Measurements from ENCODE around the gene DIP2B.

The DIP2B gene

DNA sequence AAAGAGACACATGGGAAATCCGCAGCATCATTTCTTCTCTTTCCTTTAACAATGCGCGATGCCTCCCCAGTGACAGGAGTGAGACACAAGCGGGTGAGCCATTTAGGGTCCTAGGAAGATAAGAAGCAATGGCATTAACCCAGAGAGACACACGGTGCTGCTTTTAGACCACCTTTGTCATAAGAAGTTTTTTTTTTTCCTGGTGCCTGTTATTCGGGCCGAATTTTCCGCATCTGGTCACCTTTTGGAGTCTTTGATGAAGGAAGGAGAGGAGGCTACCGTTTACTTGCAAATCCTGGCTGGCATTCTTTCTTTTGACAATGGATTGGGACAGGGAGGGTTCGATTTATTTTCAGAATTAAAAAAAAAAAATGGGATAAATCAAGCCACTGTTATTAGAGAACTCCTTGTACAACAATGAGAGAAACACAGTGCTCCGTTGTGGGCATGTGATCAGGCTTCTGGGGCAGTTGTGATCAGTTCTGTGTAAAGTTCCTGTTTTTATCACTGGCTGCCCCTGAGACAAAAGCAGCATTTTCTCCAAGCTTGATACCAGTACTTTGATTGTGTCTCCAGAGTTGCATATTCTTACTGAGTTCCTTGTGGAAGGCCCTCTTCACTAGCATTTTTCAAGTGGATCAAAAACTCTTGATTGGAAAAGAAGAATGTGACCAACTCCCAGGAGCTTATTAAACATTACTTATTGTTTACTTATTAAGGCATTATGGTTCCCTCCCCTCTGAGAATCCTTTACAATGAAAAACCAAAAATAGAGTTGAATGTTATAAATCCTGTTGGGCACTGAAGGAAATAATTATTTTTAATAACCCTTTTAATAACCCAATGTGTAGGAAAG is 1.1 kb downstream of the DIP2B start:
- H3K4me2 ChIP-seq: peak overlapping the region; percentile 99
- H2AFZ ChIP-seq (ENCODE audit: low read depth): peak overlapping the region; percentile 66
- H3K4me1 ChIP-seq (ENCODE audit: low read depth, poor library complexity, severe bottlenecking): peaks cover 18% of the 10 kb centered on the region
- H3K79me2 ChIP-seq (ENCODE audit: insufficient read depth, low read depth): peaks cover 42% of the 10 kb centered on the region; the same call in 1 of the 2 replicates
- no peaks in the 10 kb centered on the region for H3K27me3 ChIP-seq (ENCODE audit: insufficient read depth, low read depth)
- H3K4me3 ChIP-seq (IDR thresholded peaks at IDR 0.05; ENCODE audit: insufficient read depth, low read depth, low read length): no peak overlapping the region
- H4K20me1 ChIP-seq (ENCODE audit: insufficient read depth): no peaks in the 10 kb centered on the region
- peak overlapping the region; percentile 86 for H3K9ac ChIP-seq
- no peaks in the 10 kb centered on the region for H3K36me3 ChIP-seq (ENCODE audit: insufficient read depth)
- TF ChIP-seq, protein P1, sequence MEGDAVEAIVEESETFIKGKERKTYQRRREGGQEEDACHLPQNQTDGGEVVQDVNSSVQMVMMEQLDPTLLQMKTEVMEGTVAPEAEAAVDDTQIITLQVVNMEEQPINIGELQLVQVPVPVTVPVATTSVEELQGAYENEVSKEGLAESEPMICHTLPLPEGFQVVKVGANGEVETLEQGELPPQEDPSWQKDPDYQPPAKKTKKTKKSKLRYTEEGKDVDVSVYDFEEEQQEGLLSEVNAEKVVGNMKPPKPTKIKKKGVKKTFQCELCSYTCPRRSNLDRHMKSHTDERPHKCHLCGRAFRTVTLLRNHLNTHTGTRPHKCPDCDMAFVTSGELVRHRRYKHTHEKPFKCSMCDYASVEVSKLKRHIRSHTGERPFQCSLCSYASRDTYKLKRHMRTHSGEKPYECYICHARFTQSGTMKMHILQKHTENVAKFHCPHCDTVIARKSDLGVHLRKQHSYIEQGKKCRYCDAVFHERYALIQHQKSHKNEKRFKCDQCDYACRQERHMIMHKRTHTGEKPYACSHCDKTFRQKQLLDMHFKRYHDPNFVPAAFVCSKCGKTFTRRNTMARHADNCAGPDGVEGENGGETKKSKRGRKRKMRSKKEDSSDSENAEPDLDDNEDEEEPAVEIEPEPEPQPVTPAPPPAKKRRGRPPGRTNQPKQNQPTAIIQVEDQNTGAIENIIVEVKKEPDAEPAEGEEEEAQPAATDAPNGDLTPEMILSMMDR (conservative IDR thresholded peaks at IDR 0.05; ENCODE audit: low read depth, low read length): no peak
- H3K27ac ChIP-seq: peak overlapping the region; percentile 65; the same call in 1 of the 2 replicates

GRCh38 chr12:50506753-50507473 is 2.1 kb downstream of the DIP2B start:
- Histone ChIP-seq H4K20me1 (ENCODE audit: insufficient read depth) (no peaks in the 10 kb centered on the region), H3K27ac (no peak overlapping the region), H3K4me2 (peak overlapping the region; percentile 99; the same call in 1 of the 2 replicates), H3K36me3 (ENCODE audit: insufficient read depth) (no peaks in the 10 kb centered on the region), H3K4me1 (ENCODE audit: low read depth, poor library complexity, severe bottlenecking) (peaks cover 18% of the 10 kb centered on the region), H3K79me2 (ENCODE audit: insufficient read depth, low read depth) (peaks cover 42% of the 10 kb centered on the region; the same call in 1 of the 2 replicates), H2AFZ (ENCODE audit: low read depth) (no peak overlapping the region), H3K4me3 (IDR thresholded peaks at IDR 0.05; ENCODE audit: insufficient read depth, low read depth, low read length) (no peak overlapping the region), H3K27me3 (ENCODE audit: insufficient read depth, low read depth) (no peaks in the 10 kb centered on the region), H3K9ac (no peak overlapping the region)
- TF ChIP-seq, protein P1 (conservative IDR thresholded peaks at IDR 0.05; ENCODE audit: low read depth, low read length): no peak

DNA sequence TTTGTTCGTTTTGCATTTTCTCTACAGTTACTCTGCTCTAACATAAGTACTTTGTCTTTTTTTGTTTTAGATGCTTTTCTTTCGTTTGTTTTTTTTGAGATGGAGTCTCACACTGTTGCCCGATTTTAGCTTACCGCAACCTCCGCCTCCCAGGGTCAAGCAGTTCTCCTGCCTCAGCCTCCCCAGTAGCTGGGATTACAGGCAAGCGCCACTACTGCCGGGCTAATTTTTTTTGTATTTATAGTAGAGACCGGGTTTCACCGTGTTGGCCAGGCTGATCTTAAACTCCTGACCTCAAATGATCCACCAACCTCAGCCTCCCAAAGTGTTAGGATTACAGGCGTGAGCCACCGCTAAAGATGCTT is 2.7 kb downstream of the DIP2B start:
- Histone ChIP-seq H3K27me3 (ENCODE audit: insufficient read depth, low read depth) (no peaks in the 10 kb centered on the region), H3K79me2 (ENCODE audit: insufficient read depth, low read depth) (peaks cover 47% of the 10 kb centered on the region; the same call in 1 of the 2 replicates), H3K4me3 (IDR thresholded peaks at IDR 0.05; ENCODE audit: insufficient read depth, low read depth, low read length) (no peak overlapping the region), H3K9ac (no peak overlapping the region), H3K27ac (no peak overlapping the region), H3K4me1 (ENCODE audit: low read depth, poor library complexity, severe bottlenecking) (peaks cover 18% of the 10 kb centered on the region), H2AFZ (ENCODE audit: low read depth) (no peak overlapping the region), H4K20me1 (ENCODE audit: insufficient read depth) (no peaks in the 10 kb centered on the region), H3K4me2 (no peak overlapping the region), H3K36me3 (ENCODE audit: insufficient read depth) (no peaks in the 10 kb centered on the region)
- TF ChIP-seq, protein P1 (conservative IDR thresholded peaks at IDR 0.05; ENCODE audit: low read depth, low read length): no peak

GRCh38 chr12:50507930-50508329 is 3.1 kb downstream of the DIP2B start:
- Histone ChIP-seq H3K9ac (no peak overlapping the region), H3K4me3 (IDR thresholded peaks at IDR 0.05; ENCODE audit: insufficient read depth, low read depth, low read length) (no peak overlapping the region), H3K4me1 (ENCODE audit: low read depth, poor library complexity, severe bottlenecking) (peaks cover 18% of the 10 kb centered on the region), H2AFZ (ENCODE audit: low read depth) (no peak overlapping the region), H4K20me1 (ENCODE audit: insufficient read depth) (no peaks in the 10 kb centered on the region), H3K27me3 (ENCODE audit: insufficient read depth, low read depth) (no peaks in the 10 kb centered on the region), H3K4me2 (no peak overlapping the region), H3K79me2 (ENCODE audit: insufficient read depth, low read depth) (peaks cover 52% of the 10 kb centered on the region; the same call in 1 of the 2 replicates), H3K36me3 (ENCODE audit: insufficient read depth) (no peaks in the 10 kb centered on the region), H3K27ac (no peak overlapping the region)
- TF ChIP-seq, protein P1 (conservative IDR thresholded peaks at IDR 0.05; ENCODE audit: low read depth, low read length): no peak

All from KMS-11 (cell line).